SU-DHL-6 (cell line): ENCODE results near the gene EBF3.

Experiments used
- H2AFZ ChIP-seq: fragments of 200-600 bp; sonication (generic); 2 replicates; pipeline ENCODE4 v1.6.1; 2014; ENCODE audit warnings: low read depth, mild to moderate bottlenecking, moderate library complexity, mixed read lengths, antibody characterized with exemption, low read length; ENCODE audit not compliant: severe bottlenecking
- H3F3A ChIP-seq: fragments of 200-600 bp; shearing (Covaris generic); 2 replicates; pipeline ENCODE4 v1.6.0; 2016; ENCODE audit warnings: antibody characterized with exemption, mild to moderate bottlenecking; ENCODE audit not compliant: insufficient read depth
- H3K27ac ChIP-seq: fragments of 200-600 bp; sonication (generic); 2 replicates; pipeline ENCODE4 v1.5.1; 2016; ENCODE audit warnings: low read depth, mild to moderate bottlenecking, low read length, moderate library complexity, mixed read lengths
- H3K27me3 ChIP-seq: fragments of 200-600 bp; sonication (generic), shearing (Covaris generic); 2 replicates; pipeline ENCODE4 v1.6.0; 2014; ENCODE audit warnings: mild to moderate bottlenecking, low read length
- H3K36me3 ChIP-seq: fragments of 200-600 bp; sonication (generic); 2 replicates; pipeline ENCODE4 v1.6.1; 2014; ENCODE audit warnings: mild to moderate bottlenecking, low read length, mixed read lengths
- H3K4me2 ChIP-seq: fragments of 300-600, 200-600 bp; shearing (Covaris generic), sonication (generic); 2 replicates; pipeline ENCODE4 v1.6.0; 2014; ENCODE audit warnings: low read length, low read depth, mild to moderate bottlenecking; ENCODE audit not compliant: poor library complexity, severe bottlenecking
- H3K4me3 ChIP-seq: fragments of 200-600 bp; sonication (generic); 2 replicates; pipeline ENCODE4 v1.5.1; 2014; ENCODE audit warnings: antibody characterized with exemption, low read length, mild to moderate bottlenecking, mixed read lengths; ENCODE audit not compliant: insufficient read depth, poor library complexity, severe bottlenecking
- H3K79me2 ChIP-seq: fragments of 200-600 bp; sonication (generic); 2 replicates; pipeline ENCODE4 v1.6.1; 2014; ENCODE audit warnings: mild to moderate bottlenecking, low read length, moderate library complexity; ENCODE audit not compliant: insufficient read depth
- H3K9ac ChIP-seq: fragments of 200-600 bp; sonication (generic); 2 replicates; pipeline ENCODE4 v1.7.0; 2014; ENCODE audit warnings: mild to moderate bottlenecking, low read length
- H3K9me2 ChIP-seq: fragments of 200-600 bp; sonication (generic); replicated peaks from 2 replicates; pipeline ENCODE4 v1.6.1; 2014; ENCODE audit warnings: low read length; ENCODE audit not compliant: insufficient read depth
- H3K9me3 ChIP-seq: fragments of 200-600 bp; sonication (generic); 2 replicates; pipeline ENCODE4 v1.6.1; 2014; ENCODE audit warnings: low read length, mixed read lengths; ENCODE audit not compliant: insufficient read depth
- H4K20me1 ChIP-seq: fragments of 200-600 bp; sonication (generic); 2 replicates; pipeline ENCODE4 v1.6.1; 2014; ENCODE audit warnings: low read depth, mild to moderate bottlenecking, antibody characterized with exemption, low read length, moderate library complexity, mixed read lengths
- EZH2phosphoT487 ChIP-seq: fragments of 200-600 bp; sonication (generic), shearing (Covaris generic); conservative IDR thresholded peaks from 2 replicates; pipeline ENCODE4 v1.6.1; 2018; ENCODE audit warnings: mild to moderate bottlenecking, antibody characterized with exemption, low read length, moderate library complexity, mixed read lengths
- TF ChIP-seq, protein P1 (sequence below): fragments of 200-600 bp; sonication (generic); IDR thresholded peaks from one replicate; pipeline ENCODE4 v1.5.1; 2017; ENCODE audit warnings: antibody characterized with exemption, mild to moderate bottlenecking, low read length, moderate library complexity; ENCODE audit not compliant: insufficient read depth, poor library complexity, severe bottlenecking

Gene EBF3

DNA sequence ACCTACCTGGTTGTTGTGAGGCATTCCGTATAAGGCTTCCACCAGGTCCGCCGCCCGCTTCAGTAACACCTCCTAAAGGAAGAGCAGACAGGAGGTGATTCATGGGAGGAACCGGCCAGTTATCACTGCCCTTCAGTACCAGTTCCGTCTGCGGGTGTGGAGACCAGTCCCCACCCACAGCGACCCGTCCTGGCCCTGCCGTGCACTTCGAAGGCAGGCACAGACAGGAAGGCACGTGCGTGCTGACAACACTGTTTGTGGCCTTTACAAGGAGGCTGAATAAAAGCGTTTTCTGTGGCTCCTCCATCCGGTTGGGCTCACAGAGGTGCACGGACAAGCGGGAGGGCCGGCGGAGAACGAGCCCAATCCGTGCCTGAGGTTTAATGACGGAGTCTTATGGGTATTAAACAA, 120.9 kb downstream of the EBF3 start:
- Histone ChIP-seq H3K79me2 (no peaks in the 10 kb centered on the region), H3K36me3 (no peaks in the 10 kb centered on the region), H3K27me3 (no peaks in the 10 kb centered on the region), H3K9me3 (no peaks in the 10 kb centered on the region), H3K9me2 (no peaks in the 10 kb centered on the region), H3F3A (no peaks in the 10 kb centered on the region), H2AFZ (no peak overlapping the region), H3K4me2 (no peak overlapping the region), H3K9ac (no peak overlapping the region), H3K4me3 (no peak overlapping the region), H4K20me1 (no peaks in the 10 kb centered on the region), H3K27ac (no peak overlapping the region)
- TF ChIP-seq, protein P1, sequence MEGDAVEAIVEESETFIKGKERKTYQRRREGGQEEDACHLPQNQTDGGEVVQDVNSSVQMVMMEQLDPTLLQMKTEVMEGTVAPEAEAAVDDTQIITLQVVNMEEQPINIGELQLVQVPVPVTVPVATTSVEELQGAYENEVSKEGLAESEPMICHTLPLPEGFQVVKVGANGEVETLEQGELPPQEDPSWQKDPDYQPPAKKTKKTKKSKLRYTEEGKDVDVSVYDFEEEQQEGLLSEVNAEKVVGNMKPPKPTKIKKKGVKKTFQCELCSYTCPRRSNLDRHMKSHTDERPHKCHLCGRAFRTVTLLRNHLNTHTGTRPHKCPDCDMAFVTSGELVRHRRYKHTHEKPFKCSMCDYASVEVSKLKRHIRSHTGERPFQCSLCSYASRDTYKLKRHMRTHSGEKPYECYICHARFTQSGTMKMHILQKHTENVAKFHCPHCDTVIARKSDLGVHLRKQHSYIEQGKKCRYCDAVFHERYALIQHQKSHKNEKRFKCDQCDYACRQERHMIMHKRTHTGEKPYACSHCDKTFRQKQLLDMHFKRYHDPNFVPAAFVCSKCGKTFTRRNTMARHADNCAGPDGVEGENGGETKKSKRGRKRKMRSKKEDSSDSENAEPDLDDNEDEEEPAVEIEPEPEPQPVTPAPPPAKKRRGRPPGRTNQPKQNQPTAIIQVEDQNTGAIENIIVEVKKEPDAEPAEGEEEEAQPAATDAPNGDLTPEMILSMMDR, result no peak
- no peak for TF ChIP-seq EZH2phosphoT487

DNA sequence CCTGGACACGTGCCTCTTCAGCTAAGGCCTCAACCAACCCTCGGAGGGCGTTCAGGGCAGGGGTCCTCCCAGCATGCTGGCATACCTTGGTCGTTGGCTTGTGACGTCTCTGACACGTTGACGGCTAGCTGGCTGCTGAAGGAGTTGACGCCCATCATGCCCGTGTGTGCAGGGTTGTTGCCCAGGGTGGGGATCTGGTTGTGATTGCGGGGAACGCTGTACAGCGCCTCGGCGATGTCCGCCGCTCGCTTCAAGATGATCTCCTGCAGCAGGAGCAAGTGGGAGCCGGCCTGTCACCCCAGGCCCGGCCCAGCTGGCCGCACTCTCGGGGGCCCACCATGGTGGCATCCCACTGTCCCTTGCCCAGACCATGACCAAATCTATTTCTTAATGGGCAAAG, 122.0 kb downstream of the EBF3 start:
- Histone ChIP-seq H3K9me3 (no peaks in the 10 kb centered on the region), H3K27me3 (no peaks in the 10 kb centered on the region), H3K9ac (no peak overlapping the region), H3K79me2 (no peaks in the 10 kb centered on the region), H4K20me1 (no peaks in the 10 kb centered on the region), H3K36me3 (no peaks in the 10 kb centered on the region), H3K27ac (no peak overlapping the region), H2AFZ (no peak overlapping the region), H3K4me2 (no peak overlapping the region), H3K9me2 (no peaks in the 10 kb centered on the region), H3K4me3 (no peak overlapping the region), H3F3A (no peaks in the 10 kb centered on the region)
- no peak for TF ChIP-seq EZH2phosphoT487
- TF ChIP-seq, protein P1, result no peak

DNA sequence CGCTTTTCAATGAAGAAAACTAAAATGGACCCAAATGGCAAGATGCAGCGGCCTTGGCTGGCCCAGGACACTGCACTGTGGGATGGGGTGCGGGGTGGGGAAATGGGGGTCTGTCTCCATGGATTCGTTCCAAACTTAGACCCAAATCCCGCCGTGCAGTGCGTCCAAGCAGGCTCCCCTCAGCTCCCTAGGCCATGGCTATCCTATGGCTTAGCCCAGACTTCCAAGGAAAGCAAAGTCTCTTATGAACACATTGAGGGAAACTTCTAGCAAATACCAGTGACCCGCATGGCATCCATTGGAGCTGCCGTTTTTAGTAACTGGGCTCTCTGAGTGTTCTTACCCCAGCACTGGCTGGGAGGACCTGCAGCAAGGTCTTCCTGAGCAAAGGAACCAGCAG, 122.5 kb downstream of the EBF3 start:
- no peak overlapping the region for H3K27ac ChIP-seq
- TF ChIP-seq, protein P1, result no peak
- TF ChIP-seq EZH2phosphoT487, result no peak

More for the DNA sequence above, 122.5 kb downstream of the EBF3 start:
- no peak overlapping the region for H3K4me2 ChIP-seq
- no peaks in the 10 kb centered on the region for H3K9me3 ChIP-seq
- H3K79me2 ChIP-seq, result no peaks in the 10 kb centered on the region
- H3K36me3 ChIP-seq, result no peaks in the 10 kb centered on the region
- H3F3A ChIP-seq, result no peaks in the 10 kb centered on the region
- H3K4me3 ChIP-seq, result no peak overlapping the region
- H2AFZ ChIP-seq, result no peak overlapping the region
- no peak overlapping the region for H3K9ac ChIP-seq
- H3K27me3 ChIP-seq, result no peaks in the 10 kb centered on the region
- no peaks in the 10 kb centered on the region for H3K9me2 ChIP-seq
- no peaks in the 10 kb centered on the region for H4K20me1 ChIP-seq
